Common myeloid progenitor, CD34-positive (primary cell): Measurements from ENCODE around the gene TSTD2.

Experiments
- CTCF ChIA-PET: fragments of 350-600 bp; sonication (Branson Sonifier 250); formaldehyde crosslinking; loops from one replicate; lab custom pipeline; 2021; ENCODE audit warnings: antibody characterized with exemption; lab: Charles Lee
- POLR2A ChIA-PET: fragments of 350-600 bp; sonication (Branson Sonifier 250); formaldehyde crosslinking; loops from one replicate; lab custom pipeline; 2021; ENCODE audit warnings: antibody characterized with exemption; lab: Charles Lee
- DNase-seq, 3 donors: peaks; one replicate each; pipeline versions ENCODE4 v3.0.0 to v3.0.0-alpha.2; 2013
- H3K27ac ChIP-seq, 2 experiments: 1 replicate in 1 of 2; 2 replicates in 1 of 2; pipeline ENCODE4 v1.7.0; 2013; ENCODE audit warnings: inconsistent platforms in 2 of 2, low read length in 2 of 2, mild to moderate bottlenecking in 2 of 2, low read depth in 1 of 2, moderate library complexity in 1 of 2; ENCODE audit not compliant: severe bottlenecking in 2 of 2, insufficient read depth in 1 of 2, poor library complexity in 1 of 2
- H3K27me3 ChIP-seq, 5 experiments: replicated peaks in 2 of 5; 1 replicate in 3 of 5; 2 replicates in 2 of 5; pipeline versions ENCODE4 v1.6.1 to v1.7.0; 2013; ENCODE audit warnings: low read length in 4 of 5, mild to moderate bottlenecking in 2 of 5, moderate library complexity in 2 of 5, inconsistent platforms in 1 of 5; ENCODE audit not compliant: insufficient read depth in 5 of 5, control insufficient read depth in 4 of 5
- H3K36me3 ChIP-seq, 4 experiments: 1 replicate in 2 of 4; 2 replicates in 2 of 4; pipeline versions ENCODE4 v1.6.1 to v1.7.0; 2013; ENCODE audit warnings: low read length in 3 of 4, control low read depth in 1 of 4, mild to moderate bottlenecking in 1 of 4; ENCODE audit not compliant: control insufficient read depth in 4 of 4, insufficient read depth in 4 of 4
- H3K4me1 ChIP-seq, 4 experiments: 1 replicate in 3 of 4; 2 replicates in 1 of 4; pipeline versions ENCODE4 v1.6.1 to v1.7.1; 2013; ENCODE audit warnings: low read length in 3 of 4, mild to moderate bottlenecking in 3 of 4, control low read depth in 1 of 4, inconsistent platforms in 1 of 4, moderate library complexity in 1 of 4; ENCODE audit not compliant: control insufficient read depth in 4 of 4, insufficient read depth in 4 of 4; ENCODE audit errors: control extremely low read depth in 1 of 4
- H3K4me3 ChIP-seq, 7 experiments: 1 replicate in 4 of 7; 2 replicates in 3 of 7; pipeline versions ENCODE4 v1.5.1 to v1.7.0; 2013; ENCODE audit warnings: mild to moderate bottlenecking in 7 of 7, low read length in 6 of 7, moderate library complexity in 6 of 7, inconsistent platforms in 2 of 7, low read depth in 2 of 7, control low read depth in 1 of 7; ENCODE audit not compliant: insufficient read depth in 4 of 7, control insufficient read depth in 1 of 7; ENCODE audit errors: extremely low read depth in 1 of 7
- H3K9me3 ChIP-seq, 5 experiments: 1 replicate in 4 of 5; 2 replicates in 1 of 5; pipeline versions ENCODE4 v1.6.1 to v1.7.1; 2013; ENCODE audit warnings: low read length in 4 of 5, mild to moderate bottlenecking in 2 of 5, inconsistent platforms in 1 of 5, low read depth in 1 of 5, moderate library complexity in 1 of 5; ENCODE audit not compliant: control insufficient read depth in 4 of 5, insufficient read depth in 2 of 5; ENCODE audit errors: control extremely low read depth in 1 of 5
- WGBS: methylation state at CpG from one replicate; pipeline ENCODE4 v1.1.5; 2013; ENCODE audit not compliant: insufficient coverage; 5-methylcytosine and 5-hydroxymethylcytosine counted together

Gene TSTD2

DNA sequence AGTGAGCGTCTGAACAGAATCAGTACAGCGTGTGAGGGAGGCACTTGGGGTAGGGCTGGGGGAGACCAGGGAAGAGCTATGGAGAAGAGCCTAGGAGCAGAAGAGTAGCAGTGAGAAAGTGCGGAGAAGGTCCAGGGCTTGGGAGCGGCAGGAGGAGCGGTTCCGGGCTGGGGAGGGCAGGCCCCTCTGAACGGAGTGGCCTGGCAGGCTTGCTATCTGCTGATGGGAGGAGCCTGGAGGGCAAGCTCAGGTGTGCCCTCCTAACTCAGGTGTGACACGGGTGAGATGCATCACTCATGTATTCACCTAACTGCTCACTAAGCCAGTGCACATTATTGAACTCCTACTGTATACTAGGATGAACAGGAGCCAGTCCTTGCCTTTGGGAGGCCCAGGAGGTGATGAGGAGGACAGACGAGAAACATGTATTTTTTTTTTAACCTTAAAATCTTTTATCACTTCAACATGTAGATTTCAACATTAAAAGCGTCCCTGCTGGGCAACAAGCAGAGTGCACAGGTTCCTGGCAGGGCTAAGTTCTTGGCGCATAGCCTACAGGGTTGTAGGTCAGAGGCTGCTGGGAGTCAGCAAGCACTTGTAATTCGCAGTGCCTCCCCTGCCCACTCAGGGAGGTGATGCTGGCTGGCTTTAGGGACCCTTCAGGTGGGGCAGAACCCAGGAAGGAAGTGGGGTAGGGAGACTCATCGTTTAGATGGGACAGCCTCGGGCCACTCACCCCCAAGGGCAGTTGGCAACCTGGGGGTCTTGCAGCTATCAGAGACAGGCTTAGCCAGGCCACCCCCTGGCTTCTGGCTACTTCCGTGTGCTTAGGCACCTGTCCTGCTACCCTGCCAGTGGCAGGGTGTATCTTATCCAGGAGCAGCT lies 76.2 kb downstream of the TSTD2 start:
- no peaks in the 10 kb centered on the region for H3K36me3 ChIP-seq
- no peak overlapping the region for H3K27ac ChIP-seq
- ChIA-PET CTCF (interaction anchor here (1.3 to 1.4 kb wide), 2 partner anchors 87 to 88 kb away, joined by 3 to 4 read pairs; no protein-coding TSS in a partner anchor), POLR2A (no interaction called here)
- no peaks in the 10 kb centered on the region for H3K9me3 ChIP-seq
- WGBS = 87% methylated on average over 14 of the region's 15 CpGs
- peak in 1 of 3 donors; percentile 15 for DNase-seq
- peaks cover 0 to 27% (median 17%) of the 10 kb centered on the region in 4 experiments for H3K4me1 ChIP-seq
- peaks cover 0 to 3% (median 0%) of the 10 kb centered on the region in 5 experiments for H3K27me3 ChIP-seq
- H3K4me3 ChIP-seq = no peak overlapping the region

DNA sequence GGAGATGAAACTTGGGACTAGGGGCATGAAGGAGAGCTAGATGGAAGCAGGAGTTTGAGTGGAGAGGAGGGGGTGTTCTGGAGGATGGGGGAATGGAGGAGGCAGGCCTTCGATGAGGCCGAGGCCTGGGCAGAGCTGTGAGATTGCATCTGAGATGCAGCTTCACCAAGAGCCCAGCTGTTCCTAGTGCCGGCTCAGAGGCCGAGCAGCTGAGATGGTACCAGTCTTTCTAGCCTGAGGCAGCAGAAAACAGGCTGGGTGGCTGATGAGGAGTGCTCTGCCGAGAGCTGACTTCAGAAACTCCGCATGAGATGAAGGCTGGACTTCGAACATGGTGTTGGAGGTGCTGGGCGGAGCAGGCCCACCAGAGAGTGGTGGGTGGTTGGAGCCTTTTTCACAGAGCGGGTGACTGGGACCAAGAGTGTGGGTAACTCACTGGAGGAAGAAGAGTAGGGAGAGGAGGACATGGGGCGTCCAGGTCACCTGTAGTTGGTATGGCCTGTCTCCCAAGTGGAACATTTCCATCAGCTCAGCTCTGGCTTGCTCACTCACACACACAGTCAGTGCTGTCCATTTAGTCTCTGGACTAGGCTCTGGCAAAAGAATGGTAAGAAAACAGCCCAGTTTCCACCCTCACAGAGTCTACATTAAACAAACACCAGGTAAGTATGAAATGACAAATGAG lies 77.0 kb downstream of the TSTD2 start:
- Histone ChIP-seq H3K9me3 (no peaks in the 10 kb centered on the region), H3K27ac (no peak overlapping the region), H3K36me3 (no peaks in the 10 kb centered on the region), H3K4me3 (no peak overlapping the region), H3K4me1 (peaks cover 0 to 24% (median 17%) of the 10 kb centered on the region in 4 experiments), H3K27me3 (peaks cover 0 to 3% (median 0%) of the 10 kb centered on the region in 5 experiments)
- CTCF ChIA-PET = interaction anchor here (1.3 kb wide), 1 partner anchor 86 kb away, joined by 3 read pairs; no protein-coding TSS in a partner anchor
- POLR2A ChIA-PET = no interaction called here
- no peak for DNase-seq
- over 99% methylated on average over 9 of the region's 10 CpGs for WGBS

DNA sequence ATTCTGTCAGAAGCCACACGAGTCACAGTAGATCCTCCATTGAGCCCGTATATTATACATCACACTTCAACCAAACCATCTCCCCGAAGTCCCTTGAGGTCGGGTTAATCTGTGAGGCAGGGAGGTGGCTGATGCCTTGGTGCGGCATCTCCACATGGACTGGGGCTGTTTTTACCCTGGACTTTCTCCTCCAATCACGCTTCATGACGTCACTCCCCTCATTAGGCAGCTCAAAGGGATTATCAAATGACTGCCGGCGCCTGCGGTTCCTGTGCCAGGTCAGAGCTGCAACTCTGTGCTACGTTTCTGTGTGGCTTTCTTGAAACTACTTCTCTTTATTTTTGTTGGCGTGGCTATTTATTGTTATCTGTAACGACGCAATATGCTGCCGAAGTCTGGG lies 78.0 kb downstream of the TSTD2 start:
- Histone ChIP-seq H3K9me3 (no peaks in the 10 kb centered on the region), H3K4me3 (no peak overlapping the region), H3K4me1 (peaks cover 0 to 24% (median 17%) of the 10 kb centered on the region in 4 experiments), H3K36me3 (no peaks in the 10 kb centered on the region), H3K27ac (no peak overlapping the region), H3K27me3 (peaks cover 0 to 3% (median 0%) of the 10 kb centered on the region in 5 experiments)
- no peak for DNase-seq
- ChIA-PET CTCF (no interaction called here), POLR2A (no interaction called here)
- WGBS = 92% methylated on average over 12 of the region's 15 CpGs

DNA sequence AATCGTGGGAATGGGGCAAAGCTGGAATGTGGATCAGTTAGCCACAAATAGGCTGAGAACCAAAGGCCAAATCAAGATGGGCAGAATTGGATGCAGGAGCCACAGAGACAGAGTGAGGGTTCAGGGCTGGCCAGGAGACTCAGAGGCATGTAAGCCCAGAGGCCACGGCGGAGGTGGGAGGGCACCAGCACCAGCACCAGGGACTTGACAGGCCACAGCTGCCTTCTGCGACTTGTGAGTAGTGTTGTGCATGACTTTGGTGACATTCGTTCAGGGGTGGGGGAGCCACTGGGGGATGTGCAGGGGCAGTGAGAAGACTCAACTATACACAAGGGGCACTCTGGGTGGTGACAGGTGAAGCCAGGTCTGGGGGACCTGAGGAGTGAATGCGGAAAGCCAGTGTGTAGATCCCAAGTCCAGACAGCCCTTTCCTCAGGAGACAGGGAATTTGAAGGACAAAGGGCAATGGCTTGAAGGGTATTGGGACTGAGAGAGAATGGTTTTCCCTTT lies 78.5 kb downstream of the TSTD2 start:
- H3K27me3 ChIP-seq = peaks cover 0 to 3% (median 0%) of the 10 kb centered on the region in 5 experiments
- no peak for DNase-seq
- ChIA-PET CTCF (no interaction called here), POLR2A (no interaction called here)
- no peak overlapping the region for H3K27ac ChIP-seq
- H3K4me3 ChIP-seq = no peak overlapping the region
- H3K4me1 ChIP-seq = peaks cover 0 to 24% (median 17%) of the 10 kb centered on the region in 4 experiments
- H3K36me3 ChIP-seq = no peaks in the 10 kb centered on the region
- no peaks in the 10 kb centered on the region for H3K9me3 ChIP-seq
- 100% methylated on average over 5 of the region's 6 CpGs for WGBS

DNA sequence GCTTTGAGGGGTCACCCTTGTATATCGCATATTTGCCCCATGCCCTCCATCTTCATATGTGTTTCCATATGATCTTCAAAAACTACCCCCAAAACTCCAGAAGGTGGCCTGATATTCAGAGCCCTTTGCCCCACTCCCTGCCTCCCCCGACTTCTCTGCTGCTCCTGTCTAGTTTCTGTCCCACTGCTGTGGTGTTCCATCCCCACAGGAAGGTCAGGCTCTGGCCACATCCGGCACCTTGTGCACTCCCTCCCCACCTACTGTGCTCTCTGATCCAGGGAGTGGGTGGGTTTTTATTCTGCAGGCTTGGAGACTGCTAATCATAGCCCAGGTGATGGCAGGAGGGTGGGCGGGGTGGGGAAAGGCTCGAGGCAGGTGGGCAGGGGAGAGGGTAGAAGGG lies 79.3 kb downstream of the TSTD2 start:
- ChIA-PET POLR2A (no interaction called here), CTCF (no interaction called here)
- H3K36me3 ChIP-seq = no peaks in the 10 kb centered on the region
- DNase-seq = no peak
- no peak overlapping the region for H3K4me3 ChIP-seq
- WGBS = 95% methylated on average over 4 of the region's 5 CpGs
- H3K9me3 ChIP-seq = no peaks in the 10 kb centered on the region
- H3K27me3 ChIP-seq = peaks cover 0 to 3% (median 0%) of the 10 kb centered on the region in 5 experiments
- no peak overlapping the region for H3K27ac ChIP-seq
- peaks cover 0 to 19% (median 13%) of the 10 kb centered on the region in 4 experiments for H3K4me1 ChIP-seq

DNA sequence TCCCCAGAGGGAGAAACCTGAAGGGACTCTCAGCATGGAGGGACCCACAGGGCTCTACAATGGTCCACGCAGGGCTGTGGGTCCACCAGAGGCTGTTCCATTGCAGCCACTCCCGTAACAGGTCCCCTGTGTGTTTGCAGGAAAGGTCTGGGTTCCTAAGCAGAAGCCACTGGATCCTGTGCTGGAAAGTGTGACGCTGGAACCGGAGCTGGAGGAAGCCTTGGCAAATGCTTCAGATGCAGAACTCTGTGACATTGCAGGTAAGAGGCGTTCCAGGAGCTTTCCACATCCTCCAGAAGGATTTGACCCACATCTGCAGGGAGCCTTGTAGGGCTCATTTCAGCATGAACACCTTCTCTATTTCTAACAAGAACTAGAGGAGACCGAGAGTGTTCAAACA lies 80.0 kb downstream of the TSTD2 start:
- H3K27me3 ChIP-seq = peaks cover 0 to 3% (median 0%) of the 10 kb centered on the region in 5 experiments
- ChIA-PET POLR2A (no interaction called here), CTCF (no interaction called here)
- no peak overlapping the region for H3K27ac ChIP-seq
- no peaks in the 10 kb centered on the region for H3K9me3 ChIP-seq
- H3K36me3 ChIP-seq = no peaks in the 10 kb centered on the region
- WGBS = 95% methylated on average over 4 of the region's 6 CpGs
- no peak for DNase-seq
- peaks cover 0 to 14% (median 10%) of the 10 kb centered on the region in 4 experiments for H3K4me1 ChIP-seq
- no peak overlapping the region for H3K4me3 ChIP-seq
